Adrenal gland (tissue), 12 donors: ENCODE results near the gene MIPOL1. TPM values are rescaled to one million over a fixed set of nuclear protein-coding genes. Genes with fewer than 3 reads are reported as not detected.
"Not testable (repeated sequence)": the region's sequence is repeated elsewhere in the genome, so short reads cannot be mapped to it uniquely, and the experiment has no call there.

Source experiments
- DNase-seq, 7 donors: peaks; one replicate each; pipeline ENCODE4 v3.0.0-alpha.2; 2019 to 2020
- H3K27ac ChIP-seq, 5 donors: fragments of 200-600 bp; sonication (generic) in 4 of 5; 1 replicate in 3 of 5; 2 replicates in 2 of 5; pipeline versions ENCODE4 v1.5.1 to v1.8.0; 2016 to 2020; ENCODE audit warnings: mild to moderate bottlenecking in 1 of 5
- H3K27me3 ChIP-seq: fragments of 200-600 bp; 2 replicates; pipeline ENCODE4 v1.8.0; 2021
- H3K36me3 ChIP-seq, 2 donors: fragments of 200-600 bp; replicated peaks in 1 of 2; 1 replicate in 1 of 2; 2 replicates in 1 of 2; pipeline versions ENCODE4 v1.5.1 to v1.8.0; 2018 to 2022
- H3K4me1 ChIP-seq, 2 donors: fragments of 200-600 bp; replicated peaks in 1 of 2; 1 replicate in 1 of 2; 2 replicates in 1 of 2; pipeline versions ENCODE4 v1.5.1 to v1.8.0; 2018 to 2021
- H3K4me3 ChIP-seq, 4 donors: fragments of 200-600 bp; sonication (generic) in 3 of 4; one replicate each; pipeline ENCODE4 v1.5.1; 2016 to 2018
- H3K9me3 ChIP-seq, 3 donors: fragments of 200-600 bp; sonication (generic) in 1 of 3; replicated peaks in 1 of 3; 1 replicate in 2 of 3; 2 replicates in 1 of 3; pipeline versions ENCODE4 v1.5.1 to v1.8.0; 2016 to 2021
- POLR2A ChIP-seq, 2 donors: fragments of 450-650 bp; IDR thresholded peaks; one replicate each; pipeline ENCODE4 v1.6.1; 2017; ENCODE audit warnings: antibody characterized with exemption in 2 of 2, mild to moderate bottlenecking in 2 of 2, moderate library complexity in 1 of 2
- WGBS, 4 donors: extraction: QIAGEN DNeasy Blood & Tissue Kit in 2 of 4; methylation state at CpG; one replicate each; pipeline versions ENCODE4 v1.1.5 to v1.1.7; 2013 to 2017; 5-methylcytosine and 5-hydroxymethylcytosine counted together
- intact Hi-C, 2 donors: fragments of 100-400 bp; cut with DNase I; formaldehyde crosslinking; loops; one replicate each; pipeline versions ENCODE4 v1.14.1 to v1.15.0; 2022 to 2023
- polyA plus RNA-seq, 3 donors: library from polyadenylated mRNA; stranded (reverse); fragments of 200-250 nt in 2 of 3; fragments of 350-450 nt in 1 of 3; fragmentation: Illumina TruSeq in 1 of 3; extraction: RNeasy Lipid Tissue Mini Kit (QIAGEN cat#74804) in 1 of 3; gene quantifications; one replicate each; pipeline ENCODE4 v1.2.3, GENCODE V29; 2013 to 2014
- total RNA-seq, 9 donors: library from RNA; depleted of rRNA in 4 of 9; stranded (reverse); fragments of >200 nt in 4 of 9; fragments of 120-200 nt in 1 of 9; fragmentation: NEBNext Ultra II Directional in 1 of 9; extraction: Animal tissue kit (Norgen Biotek cat#: 25700) in 1 of 9; gene quantifications; one replicate each; pipeline versions ENCODE4 v1.1.0 to v1.2.4, GENCODE V29; 2013 to 2023
- TF ChIP-seq, protein P1 (sequence below), 6 experiments: fragments of 450-650 bp in 4 of 6; fragments of 200-600 bp in 2 of 6; sonication (generic) in 1 of 6; IDR thresholded peaks; 1 replicate in 5 of 6; 2 replicates in 1 of 6; pipeline versions ENCODE4 v1.5.1 to v1.8.0; 2016 to 2021; ENCODE audit warnings: antibody characterized with exemption in 6 of 6, mild to moderate bottlenecking in 2 of 6, moderate library complexity in 1 of 6
- donor health status: healthy with polysubstance abuse.
- donor health status: Bipolar disorder and iron deficiency.
- donor health status: DM: yes; HTN: yes; CAD: no.
- donor health status: DM: no; HTN: no; CAD: no.
- donor health status: DM: no; HTN: no; CAD: no.
- donor health status: DM: yes; HTN: yes; CAD: no.

The MIPOL1 gene
- total and polyA plus RNA-seq, 12 donors: 2.6 to 19.1 (median 7.8) TPM

DNA sequence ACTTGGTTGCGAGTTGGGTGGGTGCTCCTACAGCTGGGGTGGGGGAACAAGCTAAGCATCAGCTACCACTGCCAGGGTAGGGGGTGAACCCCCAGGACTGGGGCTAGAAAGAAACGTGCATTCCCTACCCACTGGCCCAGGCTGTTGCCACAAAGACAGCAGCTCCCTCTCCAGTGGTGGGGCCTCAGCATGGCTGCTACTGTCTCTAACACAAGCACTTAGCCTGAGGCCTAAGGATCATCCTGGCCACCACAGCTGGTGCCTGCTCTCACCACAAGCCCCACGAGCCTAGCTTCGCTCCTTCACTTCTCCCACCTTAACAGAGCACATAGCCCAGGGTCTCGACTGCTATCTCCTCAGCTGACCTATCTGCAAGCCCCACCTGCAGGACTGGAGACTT lies 44.3 kb upstream of the MIPOL1 start:
- H3K27me3 ChIP-seq: no peaks in the 10 kb centered on the region
- no peak overlapping the region for H3K27ac ChIP-seq
- no peak overlapping the region for H3K4me3 ChIP-seq
- no peaks in the 10 kb centered on the region for H3K9me3 ChIP-seq
- intact Hi-C loops: no loop called here
- H3K4me1 ChIP-seq: peaks cover 0 to 9% of the 10 kb centered on the region in 2 donors
- DNase-seq: no peak
- 65 to 88% (median 83%) methylated on average over 4 to 5 of the region's 5 CpGs for WGBS, 4 donors
- TF ChIP-seq, protein P1, sequence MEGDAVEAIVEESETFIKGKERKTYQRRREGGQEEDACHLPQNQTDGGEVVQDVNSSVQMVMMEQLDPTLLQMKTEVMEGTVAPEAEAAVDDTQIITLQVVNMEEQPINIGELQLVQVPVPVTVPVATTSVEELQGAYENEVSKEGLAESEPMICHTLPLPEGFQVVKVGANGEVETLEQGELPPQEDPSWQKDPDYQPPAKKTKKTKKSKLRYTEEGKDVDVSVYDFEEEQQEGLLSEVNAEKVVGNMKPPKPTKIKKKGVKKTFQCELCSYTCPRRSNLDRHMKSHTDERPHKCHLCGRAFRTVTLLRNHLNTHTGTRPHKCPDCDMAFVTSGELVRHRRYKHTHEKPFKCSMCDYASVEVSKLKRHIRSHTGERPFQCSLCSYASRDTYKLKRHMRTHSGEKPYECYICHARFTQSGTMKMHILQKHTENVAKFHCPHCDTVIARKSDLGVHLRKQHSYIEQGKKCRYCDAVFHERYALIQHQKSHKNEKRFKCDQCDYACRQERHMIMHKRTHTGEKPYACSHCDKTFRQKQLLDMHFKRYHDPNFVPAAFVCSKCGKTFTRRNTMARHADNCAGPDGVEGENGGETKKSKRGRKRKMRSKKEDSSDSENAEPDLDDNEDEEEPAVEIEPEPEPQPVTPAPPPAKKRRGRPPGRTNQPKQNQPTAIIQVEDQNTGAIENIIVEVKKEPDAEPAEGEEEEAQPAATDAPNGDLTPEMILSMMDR (IDR thresholded peaks at IDR 0.05): no peak
- H3K36me3 ChIP-seq: no peaks in the 10 kb centered on the region

DNA sequence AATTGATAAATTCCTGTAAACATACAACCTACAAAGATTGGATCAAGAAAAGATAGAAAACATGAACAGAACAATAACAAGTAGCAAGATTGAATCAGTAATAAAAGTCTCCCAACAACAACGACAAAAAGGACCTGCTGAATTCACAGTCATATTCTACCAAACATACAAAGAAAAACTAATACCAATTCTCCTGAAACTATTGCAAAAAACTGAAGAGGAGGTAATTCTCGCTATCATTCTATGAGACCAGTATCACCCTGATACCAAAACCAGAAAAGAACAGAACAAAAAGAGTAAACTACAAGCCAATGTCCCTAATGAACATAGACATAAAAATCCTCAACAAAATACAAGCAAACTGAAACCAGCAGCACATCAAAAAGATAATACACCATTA lies 39.8 kb upstream of the MIPOL1 start:
- Histone ChIP-seq H3K36me3 (no peaks in the 10 kb centered on the region), H3K27me3 (no peaks in the 10 kb centered on the region), H3K4me1 (no peaks in the 10 kb centered on the region), H3K9me3 (no peaks in the 10 kb centered on the region), H3K4me3 (no peak overlapping the region), H3K27ac (no peak overlapping the region)
- DNase-seq: no peak
- intact Hi-C loops: no loop called here
- 79 to 93% (median 87%) methylated on average over 2 of the region's 2 CpGs for WGBS, 4 donors
- TF ChIP-seq, protein P1 (IDR thresholded peaks at IDR 0.05): no peak
- TF ChIP-seq POLR2A (IDR thresholded peaks at IDR 0.05): no peak

DNA sequence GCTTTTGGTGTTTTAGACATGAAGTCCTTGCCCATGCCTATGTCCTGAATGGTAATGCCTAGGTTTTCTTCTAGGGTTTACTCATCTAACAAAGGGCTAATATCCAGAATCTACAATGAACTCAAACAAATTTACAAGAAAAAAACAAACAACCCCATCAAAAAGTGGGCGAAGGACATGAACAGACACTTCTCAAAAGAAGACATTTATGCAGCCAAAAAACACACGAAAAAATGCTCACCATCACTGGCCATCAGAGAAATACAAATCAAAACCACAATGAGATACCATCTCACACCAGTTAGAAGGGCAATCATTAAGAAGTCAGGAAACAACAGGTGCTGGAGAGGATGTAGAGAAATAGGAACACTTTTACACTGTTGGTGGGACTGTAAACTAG lies 35.4 kb upstream of the MIPOL1 start:
- intact Hi-C loops, DNase-seq: not testable (repeated sequence)
- WGBS, 4 donors: 88 to 95% methylated on average over 2 of the region's 2 CpGs; no CpG with 5 or more reads in 2 of the 4 donors

DNA sequence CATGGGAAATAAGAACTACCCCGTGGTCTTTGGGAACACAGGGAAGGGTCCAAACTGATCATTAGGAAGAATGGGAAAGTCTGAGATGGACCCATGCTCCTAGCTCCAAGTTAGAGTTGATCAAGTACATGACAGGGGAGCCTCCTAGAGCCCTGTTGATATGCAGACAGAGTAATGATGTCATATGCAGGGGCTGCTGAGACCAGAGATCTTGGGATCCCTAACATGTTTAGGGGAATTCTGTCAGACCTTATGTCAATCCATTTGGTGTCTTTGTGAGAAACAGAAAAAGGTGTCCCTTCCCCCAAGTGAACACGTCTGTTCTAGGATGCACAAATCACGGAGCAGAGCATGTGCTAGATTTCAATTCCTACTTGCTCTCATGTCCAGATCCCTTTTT lies 31.9 kb upstream of the MIPOL1 start:
- H3K27me3 ChIP-seq: no peaks in the 10 kb centered on the region
- no peak overlapping the region for H3K4me3 ChIP-seq
- no peaks in the 10 kb centered on the region for H3K9me3 ChIP-seq
- H3K4me1 ChIP-seq: no peaks in the 10 kb centered on the region
- H3K36me3 ChIP-seq: no peaks in the 10 kb centered on the region
- intact Hi-C loops: no loop called here
- DNase-seq: no peak
- 85 to 91% (median 87%) methylated on average over 3 of the region's 3 CpGs for WGBS, 4 donors
- no peak for TF ChIP-seq POLR2A (IDR thresholded peaks at IDR 0.05)
- TF ChIP-seq, protein P1 (IDR thresholded peaks at IDR 0.05): no peak
- no peak overlapping the region for H3K27ac ChIP-seq

More for the DNA sequence above, 35.4 kb upstream of the MIPOL1 start:
- not testable (repeated sequence) for H3K36me3 ChIP-seq, H3K27ac ChIP-seq, H3K4me1 ChIP-seq, H3K9me3 ChIP-seq, H3K27me3 ChIP-seq, H3K4me3 ChIP-seq

DNA sequence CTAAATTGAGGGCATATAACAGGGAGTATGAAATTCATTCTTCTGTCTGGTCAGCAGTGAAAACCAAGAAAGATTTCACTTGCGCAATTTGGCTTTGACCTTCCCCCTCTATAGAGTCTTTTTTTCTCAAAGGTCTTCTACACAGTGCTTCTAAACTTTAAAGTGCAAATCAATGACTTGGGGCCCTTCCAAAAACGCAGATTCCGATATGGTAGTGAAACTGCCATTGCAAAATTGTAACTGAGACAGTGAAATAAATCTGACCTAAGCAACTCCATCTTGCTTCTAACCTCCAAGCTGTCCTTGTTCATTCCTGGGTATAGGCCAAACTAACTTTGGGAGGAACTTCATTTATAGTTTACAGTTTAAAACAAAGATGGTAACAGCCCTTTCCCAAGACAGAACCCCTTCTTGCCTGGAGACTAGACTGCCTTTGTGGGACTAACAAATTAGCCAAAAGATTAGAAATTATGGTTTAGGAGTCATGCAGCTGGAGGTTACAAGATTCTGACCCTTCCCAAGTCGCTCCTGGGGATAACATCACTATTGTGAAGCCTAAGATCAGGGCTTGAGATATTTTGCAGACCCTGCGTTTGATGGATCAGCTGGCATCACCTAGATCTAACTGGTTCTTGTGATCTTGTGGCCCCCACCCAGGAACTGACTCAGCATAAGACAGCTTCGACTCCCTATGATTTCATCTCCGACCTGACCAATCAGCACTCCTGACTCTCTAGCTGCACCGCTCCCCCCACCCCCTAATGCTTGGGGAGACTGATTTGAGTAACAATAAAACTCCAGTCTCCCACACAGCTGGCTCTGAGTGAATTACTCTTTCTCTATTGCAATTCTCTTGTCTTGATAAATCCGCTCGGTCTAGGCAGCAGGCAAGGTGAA lies 30.3 kb upstream of the MIPOL1 start:
- whole genome bisulfite sequencing, 4 donors: 78 to 88% (median 83%) methylated on average over 10 of the region's 10 CpGs
- no peaks in the 10 kb centered on the region for H3K36me3 ChIP-seq
- intact Hi-C loops: no loop called here

More for the DNA sequence above, 30.3 kb upstream of the MIPOL1 start:
- no peak overlapping the region for H3K4me3 ChIP-seq
- TF ChIP-seq, protein P1 (IDR thresholded peaks at IDR 0.05): no peak
- TF ChIP-seq POLR2A (IDR thresholded peaks at IDR 0.05): no peak
- no peaks in the 10 kb centered on the region for H3K27me3 ChIP-seq
- H3K4me1 ChIP-seq: no peaks in the 10 kb centered on the region
- no peaks in the 10 kb centered on the region for H3K9me3 ChIP-seq
- no peak for DNase-seq
- H3K27ac ChIP-seq: no peak overlapping the region
